Gastrocnemius medialis (tissue), 4 donors: Measurements from ENCODE around the gene C22orf23. TPM values are rescaled to one million over a fixed set of nuclear protein-coding genes. Genes with fewer than 3 reads are reported as not detected.
"Not testable (repeated sequence)": the region's sequence is repeated elsewhere in the genome, so short reads cannot be mapped to it uniquely, and the experiment has no call there.

Experiments used
- ATAC-seq, 2 donors: fragments of 150-250 bp; one replicate each; pipeline ENCODE4 v1.9.1; 2016
- DNase-seq, 2 donors: peaks; one replicate each; pipeline ENCODE4 v3.0.0-alpha.2; 2019
- H3K27ac ChIP-seq, 4 donors: fragments of 200-600 bp; sonication (generic); 1 replicate in 1 of 4; 2 replicates in 3 of 4; pipeline ENCODE4 v1.5.1; 2016 to 2018; ENCODE audit warnings: mild to moderate bottlenecking in 2 of 4, moderate library complexity in 1 of 4
- H3K27me3 ChIP-seq, 3 donors: fragments of 200-600 bp; sonication (generic) in 2 of 3; 1 replicate in 1 of 3; 2 replicates in 2 of 3; pipeline versions ENCODE4 v1.5.1 to v1.6.0; 2016 to 2019; ENCODE audit warnings: mild to moderate bottlenecking in 1 of 3, moderate library complexity in 1 of 3
- H3K36me3 ChIP-seq, 2 donors: fragments of 200-600 bp; sonication (generic) in 1 of 2; one replicate each; pipeline ENCODE4 v1.5.1; 2017 to 2018
- H3K4me1 ChIP-seq, 2 donors: fragments of 200-600 bp; sonication (generic) in 1 of 2; one replicate each; pipeline ENCODE4 v1.5.1; 2016 to 2017; ENCODE audit warnings: mild to moderate bottlenecking in 2 of 2
- H3K4me3 ChIP-seq, 4 donors: fragments of 200-600 bp; sonication (generic) in 3 of 4; 1 replicate in 1 of 4; 2 replicates in 3 of 4; pipeline ENCODE4 v1.5.1; 2016 to 2019; ENCODE audit warnings: mild to moderate bottlenecking in 2 of 4
- H3K9me3 ChIP-seq, 3 donors: fragments of 200-600 bp; sonication (generic) in 2 of 3; 1 replicate in 1 of 3; 2 replicates in 2 of 3; pipeline ENCODE4 v1.5.1; 2016 to 2019
- CTCF ChIP-seq, 5 experiments: fragments of 450-650 bp in 3 of 5; fragments of 200-600 bp in 2 of 5; sonication (generic) in 2 of 5; IDR thresholded peaks in 4 of 5; conservative IDR thresholded peaks in 1 of 5; 1 replicate in 4 of 5; 2 replicates in 1 of 5; pipeline ENCODE4 v1.5.1; 2016 to 2019; ENCODE audit warnings: antibody characterized with exemption in 5 of 5, mild to moderate bottlenecking in 3 of 5, moderate library complexity in 3 of 5
- POLR2A ChIP-seq, 2 donors: fragments of 450-650 bp; IDR thresholded peaks; one replicate each; pipeline ENCODE4 v1.6.1; 2017; ENCODE audit warnings: antibody characterized with exemption in 2 of 2, mild to moderate bottlenecking in 2 of 2, moderate library complexity in 2 of 2
- in situ Hi-C, 4 donors: fragments of 200-750 bp; cut with MboI; loops; one replicate each; pipeline versions ENCODE4 v1.15.0 to v1.8.0; 2017; ENCODE audit warnings: low sequenced_read_pairs in 4 of 4
- intact Hi-C: fragments of 100-400 bp; cut with DNase I; formaldehyde crosslinking; loops from one replicate; pipeline ENCODE4 v1.15.1; 2023; ENCODE audit warnings: low total_unique reads
- total RNA-seq, 4 donors: library from RNA; depleted of rRNA; stranded (reverse); fragments of >200 nt; gene quantifications; one replicate each; pipeline versions ENCODE4 v1.1.0 to v1.2.3, GENCODE V29; 2016

Gene C22orf23
- total RNA-seq, 4 donors from 2014 or later = 0.20 to 1.1 (median 0.35) TPM; not detected in 1

- in situ Hi-C loops (no loop called here), intact Hi-C loops (no loop called here)
- DNase-seq (no peak), ATAC-seq (no peak)
- TF ChIP-seq POLR2A (IDR thresholded peaks at IDR 0.05) = no peak
- TF ChIP-seq CTCF (IDR thresholded peaks at IDR 0.05 in 4 of 5, conservative IDR thresholded peaks at IDR 0.05 in 1 of 5) = no peak
- peaks cover 17% of the 10 kb centered on the region in 2 donors for H3K4me1 ChIP-seq
- no peak overlapping the region for H3K4me3 ChIP-seq
- H3K27me3 ChIP-seq = no peaks in the 10 kb centered on the region
- H3K36me3 ChIP-seq = no peaks in the 10 kb centered on the region
- no peaks in the 10 kb centered on the region for H3K9me3 ChIP-seq
- H3K27ac ChIP-seq = no peak overlapping the region
Observed at GRCh38 chr22:37976547-37976946, 23.1 kb upstream of the C22orf23 start.

- H3K27ac ChIP-seq, H3K4me3 ChIP-seq, DNase-seq, ATAC-seq, H3K27me3 ChIP-seq, H3K9me3 ChIP-seq, H3K36me3 ChIP-seq, intact Hi-C loops, in situ Hi-C loops: not testable (repeated sequence)
- H3K4me1 ChIP-seq = peaks cover 12 to 17% of the 10 kb centered on the region in 2 donors
Observed at GRCh38 chr22:37976022-37976421, 22.6 kb upstream of the C22orf23 start.

GRCh38 chr22:37975153-37975552, 21.8 kb upstream of the C22orf23 start:
- in situ Hi-C loops = no loop called here
- H3K36me3 ChIP-seq = no peaks in the 10 kb centered on the region
- DNase-seq = no peak

GRCh38 chr22:37973271-37974170, 20.1 kb upstream of the C22orf23 start:
- Histone ChIP-seq H3K27ac (no peak overlapping the region), H3K9me3 (no peaks in the 10 kb centered on the region), H3K4me3 (no peak overlapping the region), H3K36me3 (peaks cover 0 to 3% of the 10 kb centered on the region in 2 donors), H3K27me3 (no peaks in the 10 kb centered on the region), H3K4me1 (peaks cover 0 to under 1% of the 10 kb centered on the region in 2 donors)
- intact Hi-C loops = no loop called here
- in situ Hi-C loops = loop anchor here in 1 of 4 donors (25.0 kb wide), 1 partner anchor 161 kb away; the partner anchor contains the start of genes GALR3 and GCAT
- TF ChIP-seq POLR2A (IDR thresholded peaks at IDR 0.05) (no peak), CTCF (IDR thresholded peaks at IDR 0.05 in 4 of 5, conservative IDR thresholded peaks at IDR 0.05 in 1 of 5) (no peak)
- DNase-seq (no peak), ATAC-seq (no peak)

More at GRCh38 chr22:37975153-37975552, 21.8 kb upstream of the C22orf23 start:
- H3K4me3 ChIP-seq = no peak overlapping the region
- H3K27ac ChIP-seq = no peak overlapping the region
- H3K27me3 ChIP-seq = no peaks in the 10 kb centered on the region
- TF ChIP-seq POLR2A (IDR thresholded peaks at IDR 0.05) (no peak), CTCF (IDR thresholded peaks at IDR 0.05 in 4 of 5, conservative IDR thresholded peaks at IDR 0.05 in 1 of 5) (no peak)
- intact Hi-C loops = no loop called here
- no peaks in the 10 kb centered on the region for H3K9me3 ChIP-seq
- peaks cover 10 to 14% of the 10 kb centered on the region in 2 donors for H3K4me1 ChIP-seq
- ATAC-seq = no peak

- Histone ChIP-seq H3K27me3 (no peaks in the 10 kb centered on the region), H3K27ac (no peak overlapping the region), H3K4me3 (no peak overlapping the region), H3K36me3 (peaks cover 0 to 13% of the 10 kb centered on the region in 2 donors), H3K4me1 (no peaks in the 10 kb centered on the region), H3K9me3 (no peaks in the 10 kb centered on the region)
- DNase-seq = no peak
- in situ Hi-C loops = loop anchor here in 1 of 4 donors (25.0 kb wide), 1 partner anchor 160 kb away; the partner anchor contains the start of genes GALR3 and GCAT
- no peak for TF ChIP-seq CTCF (IDR thresholded peaks at IDR 0.05 in 4 of 5, conservative IDR thresholded peaks at IDR 0.05 in 1 of 5)
- no peak for TF ChIP-seq POLR2A (IDR thresholded peaks at IDR 0.05)
- intact Hi-C loops = no loop called here
- ATAC-seq = no peak
Observed at GRCh38 chr22:37972527-37972926, 19.1 kb upstream of the C22orf23 start.
